Daoy (cell line): Measurements from ENCODE around the gene FANCM. TPM values are rescaled to one million over a fixed set of nuclear protein-coding genes. Genes with fewer than 3 reads are reported as not detected.

Experiments
- DNase-seq: peaks from one replicate; pipeline ENCODE4 v3.0.0-alpha.2; 2015; ENCODE audit warnings: low read depth
- total RNA-seq: library from RNA; depleted of rRNA; stranded (reverse); fragments of >200 nt; shearing (Covaris generic); gene quantifications from 2 replicates; pipeline ENCODE4 v1.2.3, GENCODE V29; 2014; rRNA removed

FANCM gene
- total RNA-seq, 1 experiment from 2014 or later, result 15.9 TPM

DNA sequence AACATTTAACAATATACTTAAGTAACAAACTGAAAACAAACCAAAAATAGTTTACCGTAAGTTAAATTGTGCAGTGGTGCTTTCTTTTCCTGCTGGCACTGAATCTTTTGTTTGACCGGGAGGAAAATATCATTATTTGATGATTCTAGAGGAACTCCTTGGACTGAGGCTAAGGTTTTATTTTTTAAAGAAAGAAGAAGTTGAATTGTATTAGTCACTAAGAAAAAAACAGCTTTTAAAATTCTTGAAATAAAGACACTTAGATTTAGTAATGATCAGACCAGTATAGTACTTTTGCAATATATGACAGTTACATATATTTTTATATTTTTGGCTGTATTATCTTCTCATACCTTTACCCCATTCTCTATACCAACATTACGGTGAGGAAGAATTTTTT is 107.0 kb downstream of the FANCM start:
- DNase-seq, result no peak

DNA sequence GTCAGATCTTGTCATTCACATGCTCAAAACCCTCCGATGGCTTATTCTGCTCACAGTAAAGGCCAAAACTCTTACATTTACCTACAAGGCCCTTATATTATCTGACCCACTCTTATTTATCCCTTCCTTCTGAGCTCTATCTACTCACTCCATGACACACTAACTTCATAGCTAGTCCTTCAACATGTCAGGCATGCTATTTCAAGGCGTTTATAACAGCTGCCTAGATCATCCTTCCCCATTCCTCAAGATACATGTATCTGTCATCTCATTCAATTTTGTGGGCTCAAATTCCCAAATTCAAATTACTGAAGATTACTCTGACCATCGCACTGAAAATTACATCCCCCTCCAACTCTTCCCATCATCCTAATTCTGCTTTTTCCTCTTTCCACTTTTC is 110.4 kb downstream of the FANCM start:
- DNase-seq, result no peak

DNA sequence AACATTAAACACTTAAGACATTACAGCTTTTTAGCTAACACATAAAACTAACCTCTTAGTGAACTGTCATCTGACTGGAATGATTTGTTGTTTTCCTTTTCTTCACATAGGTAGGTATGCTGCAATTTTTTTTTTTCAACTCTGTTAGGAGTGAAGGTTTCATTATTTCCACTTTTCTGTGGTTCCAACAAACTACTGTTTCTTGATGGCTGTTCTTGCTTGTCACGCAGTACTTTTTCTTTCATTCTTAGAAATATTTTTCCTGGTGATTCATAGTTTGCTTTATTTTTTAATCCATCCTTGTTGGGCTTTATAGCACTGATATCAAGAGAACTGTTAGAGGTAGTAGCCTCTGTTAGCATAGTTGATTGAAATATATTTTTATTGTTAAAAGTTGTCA is 111.0 kb downstream of the FANCM start:
- DNase-seq, result no peak

DNA sequence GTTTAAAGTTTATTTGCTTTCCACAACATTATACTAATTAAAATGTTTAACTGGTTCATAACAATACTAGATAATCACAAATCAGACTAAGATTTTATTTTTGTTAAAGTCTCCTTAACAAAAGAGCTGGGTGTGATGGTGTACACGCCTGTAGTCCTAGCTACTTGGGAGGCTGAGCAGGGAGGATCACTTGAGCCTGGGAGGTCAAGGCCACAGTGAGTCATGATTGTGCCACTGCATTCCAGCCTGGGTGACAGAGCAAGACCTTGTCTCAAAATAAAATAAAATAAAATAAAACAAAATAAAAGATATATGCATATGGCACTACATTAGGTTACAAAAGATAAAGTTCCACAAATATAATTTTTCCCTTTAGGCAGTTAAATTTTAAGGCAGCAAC is 111.7 kb downstream of the FANCM start:
- DNase-seq, result peak; percentile 13

DNA sequence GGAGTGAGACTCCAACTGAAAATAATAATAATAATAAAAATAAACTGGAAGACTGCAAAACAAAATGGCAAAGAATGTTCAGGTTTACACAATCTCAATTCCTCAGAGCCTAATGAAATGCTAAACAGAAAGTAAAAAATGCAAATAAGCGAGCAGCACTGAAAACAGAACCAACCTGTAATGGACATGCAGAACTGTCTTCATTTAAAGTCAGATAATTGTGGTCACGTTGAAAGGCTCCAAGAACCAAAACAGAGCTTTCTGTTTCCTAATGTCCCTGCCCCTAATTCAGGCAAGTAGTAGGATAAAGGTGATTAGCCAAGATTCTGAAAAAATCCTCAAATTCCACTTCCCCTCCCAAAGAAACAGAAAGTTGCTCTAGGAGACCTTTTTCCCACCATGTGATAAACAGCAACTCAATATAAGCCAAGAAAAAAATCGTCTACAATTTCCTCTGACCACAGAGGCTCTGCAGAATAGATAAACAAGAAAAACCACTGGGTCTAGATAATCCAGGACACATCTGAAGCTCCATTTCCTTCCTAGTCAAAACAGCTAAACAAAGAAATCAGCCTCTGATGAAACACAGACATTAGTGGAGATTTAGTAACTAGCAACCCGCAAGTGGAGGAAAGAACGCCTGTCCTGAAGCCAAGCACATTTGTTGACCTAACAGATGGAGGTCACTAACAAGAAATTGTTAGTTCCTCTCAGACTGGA is 114.3 kb downstream of the FANCM start:
- peak; percentile 51 for DNase-seq

Other genes with a start within 250 kb of the FANCM start
- gene KLHL28, start 174.0 kb upstream of the FANCM start, total RNA-seq, result 4.2 and 6.3 TPM in 2 replicates
- gene TOGARAM1, start 173.7 kb upstream of the FANCM start, total RNA-seq, result 9.4 and 13.6 TPM in 2 replicates
- 19.1 and 22.2 TPM in 2 replicates for gene PRPF39, start 51.8 kb upstream of the FANCM start, total RNA-seq
- 47.0 and 64.6 TPM in 2 replicates for gene FKBP3, start 1.4 kb upstream of the FANCM start, total RNA-seq
- gene MIS18BP1, start 117.3 kb downstream of the FANCM start, total RNA-seq, result 31.2 and 36.8 TPM in 2 replicates